GM12878 (cell line): ENCODE measurements around the gene ALG6. TPM values are rescaled to one million over a fixed set of nuclear protein-coding genes. Genes with fewer than 3 reads are reported as not detected.

ENCODE experiments used
- ATAC-seq: fragments of 200-7000 bp; cut with Tn5 transposase; 3 replicates; pipeline ENCODE4 v1.9.1; 2020; ENCODE audit warnings: mild to moderate bottlenecking, moderate library complexity
- BruUV-seq: library from RNA; stranded (reverse); fragments of 400-500 nt; replicated peaks from 2 replicates; lab custom pipeline; 2021; lab: Mats Ljungman, UMichigan
- CTCF ChIA-PET: fragments of 300-600 bp; sonication (Branson Sonifier 250); formaldehyde crosslinking; extraction: SDS; loops from one replicate; lab custom pipeline; 2021; ENCODE audit warnings: inconsistent platforms; lab: Yijun Ruan, JAX
- POLR2A ChIA-PET: fragments of 350-600 bp; formaldehyde crosslinking; extraction: SDS; loops from one replicate; lab custom pipeline; 2021; ENCODE audit warnings: inconsistent platforms; lab: Charles Lee
- RAD21 ChIA-PET: fragments of 300-600 bp; sonication (Branson Sonifier 250); formaldehyde crosslinking; loops from one replicate; lab custom pipeline; 2023; ENCODE audit warnings: antibody characterized with exemption; ENCODE audit not compliant: unreplicated experiment; lab: Charles Lee
- SMC1A ChIA-PET: fragments of 300-600 bp; sonication (Branson Sonifier 250); formaldehyde crosslinking; loops from one replicate; lab custom pipeline; 2023; ENCODE audit not compliant: unreplicated experiment, uncharacterized antibody; lab: Charles Lee
- DNase-seq: peaks from one replicate; pipeline ENCODE4 v3.0.0-alpha.2; 2011; ENCODE audit warnings: low read depth, low spot score
- FAIRE-seq: peaks from 3 replicates; lab custom pipeline; 2011; peaks lifted over from hg19 to GRCh38; lab: Jason Lieb, UNC
- H2AFZ ChIP-seq: 2 replicates; pipeline ENCODE4 v1.6.0; 2011; ENCODE audit warnings: low read depth, low read length, control low read depth; ENCODE audit not compliant: control insufficient read depth
- H3K27ac ChIP-seq: 2 replicates; pipeline ENCODE4 v1.5.1; 2011; ENCODE audit warnings: control low read depth; ENCODE audit not compliant: control insufficient read depth, insufficient read depth
- H3K27me3 ChIP-seq, 2 experiments: replicated peaks in 1 of 2; 2 replicates each; pipeline versions ENCODE4 v1.6.0 to v1.6.1; 2011; ENCODE audit warnings: low read length in 1 of 2; ENCODE audit not compliant: control insufficient read depth in 2 of 2, insufficient read depth in 2 of 2
- H3K36me3 ChIP-seq, 2 experiments: 2 replicates each; pipeline ENCODE4 v1.5.1; 2011; ENCODE audit warnings: low read length in 1 of 2; ENCODE audit not compliant: control insufficient read depth in 2 of 2, insufficient read depth in 2 of 2
- H3K4me1 ChIP-seq: 2 replicates; pipeline ENCODE4 v1.6.1; 2011; ENCODE audit warnings: mild to moderate bottlenecking, low read length, moderate library complexity, mixed read lengths; ENCODE audit not compliant: control insufficient read depth, insufficient read depth
- H3K4me2 ChIP-seq: 2 replicates; pipeline ENCODE4 v1.6.0; 2011; ENCODE audit warnings: control low read depth; ENCODE audit not compliant: control insufficient read depth, insufficient read depth
- H3K4me3 ChIP-seq: fragments of 200-600 bp; sonication (generic); 2 replicates; pipeline ENCODE4 v1.5.1; 2016
- H3K79me2 ChIP-seq: 2 replicates; pipeline ENCODE4 v1.6.0; 2011; ENCODE audit warnings: low read length; ENCODE audit not compliant: control insufficient read depth, insufficient read depth
- H3K9ac ChIP-seq: 2 replicates; pipeline ENCODE4 v1.8.0; 2011; ENCODE audit warnings: low read length, control low read depth, mixed read lengths; ENCODE audit not compliant: control insufficient read depth, insufficient read depth
- H3K9me3 ChIP-seq: replicated peaks from 3 replicates; pipeline ENCODE4 v1.5.1; 2011; ENCODE audit warnings: mild to moderate bottlenecking, low read length; ENCODE audit not compliant: control insufficient read depth, insufficient read depth
- H4K20me1 ChIP-seq: 2 replicates; pipeline ENCODE4 v1.6.0; 2011; ENCODE audit not compliant: control insufficient read depth, insufficient read depth
- ATF7 ChIP-seq: fragments of 450-650 bp; IDR thresholded peaks from 2 replicates; pipeline ENCODE4 v1.6.1; 2016; ENCODE audit warnings: low read depth, mild to moderate bottlenecking
- EP300 ChIP-seq, 2 experiments: fragments of 150-350 bp in 1 of 2; IDR thresholded peaks; 2 replicates each; pipeline ENCODE4 v1.6.1; 2011 to 2012; ENCODE audit warnings: low read depth in 2 of 2, low read length in 2 of 2, borderline replicate concordance in 1 of 2, improper control_type of control experiment in 1 of 2, inconsistent platforms in 1 of 2; ENCODE audit not compliant: control insufficient read depth in 1 of 2
- MYB ChIP-seq: fragments of 150-350 bp; IDR thresholded peaks from 2 replicates; pipeline ENCODE4 v1.6.1; 2014; ENCODE audit warnings: mild to moderate bottlenecking, low read depth, low read length, borderline replicate concordance
- NKRF ChIP-seq: fragments of 450-650 bp; conservative IDR thresholded peaks from 2 replicates; pipeline ENCODE4 v1.6.1; 2017; ENCODE audit warnings: mild to moderate bottlenecking, moderate library complexity
- ZBTB40 ChIP-seq: fragments of 450-650 bp; IDR thresholded peaks from 2 replicates; pipeline ENCODE4 v1.6.1; 2016; ENCODE audit warnings: mild to moderate bottlenecking, moderate library complexity, borderline replicate concordance
- WGBS: methylation state at CpG from one replicate; pipeline ENCODE4 v1.1.6; 2016; ENCODE audit warnings: low lambda C conversion rate; ENCODE audit not compliant: insufficient replicate concordance, insufficient coverage; ENCODE audit errors: missing lambda C conversion rate; 5-methylcytosine and 5-hydroxymethylcytosine counted together
- in situ Hi-C: fragments of 300-500 bp; cut with MboI; formaldehyde crosslinking; loops from 9 replicates; pipeline ENCODE4 v1.14.3; 2018; ENCODE audit warnings: mixed read lengths
- intact Hi-C: fragments of 100-400 bp; cut with micrococcal nuclease; formaldehyde crosslinking; loops from one replicate; pipeline ENCODE4 v1.14.2; 2022; ENCODE audit not compliant: unreplicated experiment
- polyA plus RNA-seq, 11 experiments: library from polyadenylated mRNA; depleted of rRNA in 4 of 11; unstranded in 6 of 11; stranded (reverse) in 5 of 11; fragments of >200 nt; fragmentation: Nextera tagmentation in 4 of 11; fragmentation: Illumina TruSeq in 1 of 11; extraction: Ambion mirVana in 4 of 11; extraction: Trizol in 1 of 11; gene quantifications; 1 replicate in 1 of 11; 2 replicates in 10 of 11; pipeline versions ENCODE4 v1.2.1 to v1.2.3, GENCODE V29; 2011 to 2016; ENCODE audit warnings: inconsistent platforms in 2 of 11, missing spikeins in 2 of 11, low read depth in 1 of 11
- total RNA-seq, 4 experiments: library from RNA; depleted of rRNA in 3 of 4; stranded (reverse); fragments of >200 nt in 3 of 4; fragmentation: Illumina TruSeq in 1 of 4; extraction: Trizol in 1 of 4; gene quantifications; 2 replicates each; pipeline versions ENCODE4 v1.2.1 to v1.2.3, GENCODE V29; 2013 to 2021

The ALG6 gene
- total and polyA plus RNA-seq, 10 of the 15 experiments (the other 5 are each of a cell fraction or from before 2014, with no cell fraction given): 13.8 to 28.5 (median 17.1) TPM

GRCh38 chr1:63359561-63359960 is 7.9 kb upstream of the ALG6 start:
- FAIRE-seq (no peak), ATAC-seq (no peak), DNase-seq (no peak)
- CTCF ChIA-PET: interaction anchor here (1.2 to 1.4 kb wide), 2 partner anchors 9 to 34 kb away, joined by 3 to 5 read pairs; no protein-coding TSS in a partner anchor
- POLR2A ChIA-PET: no interaction called here
- Histone ChIP-seq H3K79me2 (no peaks in the 10 kb centered on the region), H3K27me3 (no peaks in the 10 kb centered on the region), H4K20me1 (no peaks in the 10 kb centered on the region), H3K4me1 (no peaks in the 10 kb centered on the region)
- RAD21 ChIA-PET: interaction anchor here (1.2 kb wide), 1 partner anchor 33 kb away, joined by 3 read pairs; no protein-coding TSS in a partner anchor
- SMC1A ChIA-PET: interaction anchor here (0.7 to 1.5 kb wide), 4 partner anchors 28 to 183 kb away, joined by 3 to 4 read pairs (median 4); no protein-coding TSS in a partner anchor
- TF ChIP-seq EP300 (IDR thresholded peaks at IDR 0.05; ENCODE audit: borderline replicate concordance in 1 of 2, control insufficient read depth in 1 of 2, low read depth in 2 of 2, low read length in 2 of 2) (no peak), NKRF (no peak), ZBTB40 (no peak), ATF7 (no peak), MYB (no peak)
- TF ChIP-seq, all 136 proteins: peak for 0
- H3K9ac ChIP-seq: no peak overlapping the region
- no peak overlapping the region for H2AFZ ChIP-seq
- no peak overlapping the region for H3K4me3 ChIP-seq
- no peak overlapping the region for H3K27ac ChIP-seq
- no peaks in the 10 kb centered on the region for H3K36me3 ChIP-seq
- no TSS peak for BruUV-seq
- intact Hi-C loops (no loop called here), in situ Hi-C loops (no loop called here)
- H3K9me3 ChIP-seq: no peaks in the 10 kb centered on the region
- whole genome bisulfite sequencing: 61% methylated on average over 5 of the region's 5 CpGs
- no peak overlapping the region for H3K4me2 ChIP-seq
